Adrenal gland (tissue), 5 donors: ENCODE measurements around the gene VAMP8.

Source experiments
- POLR2A ChIP-seq, 2 donors: fragments of 450-650 bp; IDR thresholded peaks; one replicate each; pipeline ENCODE4 v1.6.1; 2017; ENCODE audit warnings: antibody characterized with exemption in 2 of 2, mild to moderate bottlenecking in 2 of 2, moderate library complexity in 1 of 2
- TF ChIP-seq, protein P1 (sequence below), 6 experiments: fragments of 450-650 bp in 4 of 6; fragments of 200-600 bp in 2 of 6; sonication (generic) in 1 of 6; IDR thresholded peaks; 1 replicate in 5 of 6; 2 replicates in 1 of 6; pipeline versions ENCODE4 v1.5.1 to v1.8.0; 2016 to 2021; ENCODE audit warnings: antibody characterized with exemption in 6 of 6, mild to moderate bottlenecking in 2 of 6, moderate library complexity in 1 of 6
- donor health status: DM: no; HTN: no; CAD: no.

- TF ChIP-seq POLR2A (IDR thresholded peaks at IDR 0.05): no peak
- TF ChIP-seq, protein P1, sequence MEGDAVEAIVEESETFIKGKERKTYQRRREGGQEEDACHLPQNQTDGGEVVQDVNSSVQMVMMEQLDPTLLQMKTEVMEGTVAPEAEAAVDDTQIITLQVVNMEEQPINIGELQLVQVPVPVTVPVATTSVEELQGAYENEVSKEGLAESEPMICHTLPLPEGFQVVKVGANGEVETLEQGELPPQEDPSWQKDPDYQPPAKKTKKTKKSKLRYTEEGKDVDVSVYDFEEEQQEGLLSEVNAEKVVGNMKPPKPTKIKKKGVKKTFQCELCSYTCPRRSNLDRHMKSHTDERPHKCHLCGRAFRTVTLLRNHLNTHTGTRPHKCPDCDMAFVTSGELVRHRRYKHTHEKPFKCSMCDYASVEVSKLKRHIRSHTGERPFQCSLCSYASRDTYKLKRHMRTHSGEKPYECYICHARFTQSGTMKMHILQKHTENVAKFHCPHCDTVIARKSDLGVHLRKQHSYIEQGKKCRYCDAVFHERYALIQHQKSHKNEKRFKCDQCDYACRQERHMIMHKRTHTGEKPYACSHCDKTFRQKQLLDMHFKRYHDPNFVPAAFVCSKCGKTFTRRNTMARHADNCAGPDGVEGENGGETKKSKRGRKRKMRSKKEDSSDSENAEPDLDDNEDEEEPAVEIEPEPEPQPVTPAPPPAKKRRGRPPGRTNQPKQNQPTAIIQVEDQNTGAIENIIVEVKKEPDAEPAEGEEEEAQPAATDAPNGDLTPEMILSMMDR (IDR thresholded peaks at IDR 0.05): no peak
Measured at GRCh38 chr2:85582492-85582891, 5.1 kb downstream of the VAMP8 start.
